A673 (cell line): ENCODE data around the gene SBF2.

Experiments
- CTCF ChIP-seq: fragments of 300-800, 200-600 bp; sonication (generic); conservative IDR thresholded peaks from 2 replicates; pipeline ENCODE4 v1.5.1; 2017; ENCODE audit warnings: low read depth, mild to moderate bottlenecking, antibody characterized with exemption, low read length, moderate library complexity, mixed read lengths
- EZH2 ChIP-seq: fragments of 200-600 bp; sonication (generic); IDR thresholded peaks from 2 replicates; pipeline ENCODE4 v1.6.1; 2017; ENCODE audit warnings: borderline replicate concordance, low read depth, mild to moderate bottlenecking, mixed read lengths, antibody characterized with exemption, low read length; ENCODE audit not compliant: poor library complexity, severe bottlenecking

- TF ChIP-seq CTCF = no peak
- no peak for TF ChIP-seq EZH2
Observed at GRCh38 chr11:9774109-9774508, 519.9 kb downstream of the SBF2 start.
